ENCODE data around the gene SLC22A23.

GRCh38 chr6:3297006-3297405, 159.8 kb downstream of the SLC22A23 start:
- TF ChIP-seq CTCF (conservative IDR thresholded peaks at IDR 0.05 in 1 of 2, IDR thresholded peaks at IDR 0.05 in 1 of 2; ENCODE audit: extremely low read depth in 1 of 2, insufficient read depth in 1 of 2, low read depth in 1 of 2, low read length in 2 of 2) (no peak), EZH2 (IDR thresholded peaks at IDR 0.05; ENCODE audit: borderline replicate concordance, low read length) (no peak)

Data from mammary epithelial cell (primary cell).